Colon (tissue), 2 donors: ENCODE data around the gene DPYSL3.

Experiments used
- FAIRE-seq: peaks from 2 replicates; lab custom pipeline; 2012; peaks lifted over from hg19 to GRCh38; lab: Jason Lieb, UNC
- donor health status: control.
- donor health status: control.

Gene DPYSL3

DNA sequence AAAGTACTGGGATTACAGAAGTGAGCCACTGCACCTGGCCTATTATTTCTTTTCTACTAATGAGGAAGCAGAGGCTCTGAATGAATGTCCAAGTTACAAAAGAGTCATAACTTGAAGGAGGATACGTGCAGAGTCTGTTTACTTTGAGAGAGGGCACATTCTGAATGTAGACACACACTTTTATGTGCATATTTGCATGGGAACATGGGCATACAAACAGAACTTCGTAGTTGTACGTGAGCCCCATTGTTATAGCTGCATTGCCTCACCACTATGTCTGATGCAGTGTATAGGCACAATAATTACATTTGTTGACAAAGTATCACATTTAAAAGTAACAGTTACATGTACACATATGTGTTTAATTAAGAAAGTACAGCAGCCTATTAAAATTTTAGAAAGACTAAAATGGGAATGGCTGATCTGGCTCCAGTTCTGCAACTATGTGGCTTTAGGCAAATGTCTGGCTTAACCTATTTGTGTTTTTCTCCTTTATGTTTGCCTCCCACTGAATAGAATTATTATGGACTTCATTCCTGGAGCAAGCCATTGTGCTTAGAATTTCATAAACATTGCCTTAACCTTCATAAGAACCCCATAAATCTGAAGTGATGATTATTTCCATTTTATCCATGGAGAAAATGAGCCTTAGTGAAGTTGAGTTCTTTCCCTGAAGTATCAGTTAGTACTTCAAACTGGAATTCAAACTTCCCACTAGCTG lies 3.0 kb upstream of the DPYSL3 start:
- no peak for FAIRE-seq

DNA sequence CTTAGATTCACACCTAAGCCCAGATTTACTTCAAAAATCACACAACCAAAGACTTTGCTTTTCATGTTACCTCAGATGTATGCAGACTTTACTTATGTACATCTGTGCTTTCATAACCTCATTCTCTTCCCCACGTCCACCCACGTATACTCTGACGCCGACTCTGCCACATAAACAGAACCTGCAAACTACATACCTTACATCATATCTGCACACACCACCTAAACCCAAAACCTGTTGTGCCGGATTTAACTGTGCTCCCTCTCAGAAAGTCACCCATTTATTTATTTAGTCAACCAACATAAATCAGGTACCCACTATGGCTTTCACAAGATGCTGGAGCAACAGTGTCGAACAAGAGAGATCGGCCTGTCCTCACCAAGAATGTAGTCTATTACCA lies 1.0 kb upstream of the DPYSL3 start:
- no peak for FAIRE-seq

DNA sequence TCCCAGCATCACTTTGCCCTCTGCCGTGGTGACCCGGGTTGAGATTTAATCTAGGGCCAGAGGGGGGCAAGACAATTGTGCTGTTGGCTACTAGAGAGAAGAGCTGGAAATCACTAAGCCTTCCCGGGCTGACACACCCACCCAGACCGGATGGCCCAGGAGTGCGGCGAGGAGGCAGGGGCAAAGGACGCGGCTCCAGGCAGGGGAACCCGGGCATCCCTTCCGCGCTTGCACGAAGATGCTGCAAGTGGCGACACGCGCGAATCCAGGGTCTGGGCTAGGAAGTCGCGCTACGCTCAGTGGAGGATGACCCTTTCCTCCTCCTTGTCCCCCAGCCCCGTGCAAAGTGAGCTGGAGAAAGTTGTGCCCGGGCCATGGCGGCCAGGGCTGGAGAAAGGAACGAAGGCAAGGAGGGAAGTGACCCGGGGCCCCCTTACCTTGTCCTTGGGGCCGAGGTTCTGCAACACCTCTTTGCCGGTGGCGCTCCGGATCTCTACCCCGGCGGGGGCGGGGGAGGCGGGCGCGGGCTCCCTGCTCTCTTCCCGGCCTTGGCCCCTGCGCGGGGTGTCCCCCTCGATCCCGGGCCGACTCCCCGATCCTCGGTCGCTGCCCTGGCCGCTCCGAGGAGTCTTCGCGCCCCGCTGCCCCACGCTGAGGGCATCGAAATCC lies 693 bp downstream of the DPYSL3 start:
- FAIRE-seq = no peak

- FAIRE-seq = no peak
Measured at GRCh38 chr5:147508711-147509040, 1.2 kb downstream of the DPYSL3 start.

- no peak for FAIRE-seq
Measured at GRCh38 chr5:147507480-147508126, 2.3 kb downstream of the DPYSL3 start.

DNA sequence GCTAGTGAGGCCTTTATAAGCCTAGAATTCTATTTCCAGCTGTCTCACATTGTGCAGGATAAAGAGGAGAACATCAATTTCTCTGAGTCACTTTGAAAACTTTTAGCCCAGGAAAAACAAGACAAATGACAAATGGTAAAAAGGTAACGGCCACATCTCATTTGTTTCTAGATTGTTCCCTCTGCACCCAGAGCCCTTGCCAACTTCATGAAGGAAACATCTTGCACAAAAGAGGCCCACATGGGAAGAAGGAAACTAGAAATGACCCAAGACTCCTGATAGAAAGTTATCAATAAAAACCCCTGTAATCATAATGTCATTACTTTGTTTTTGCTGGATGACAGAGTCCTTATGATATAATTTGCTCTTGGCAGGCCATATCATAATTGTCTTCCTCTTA lies 5.3 kb downstream of the DPYSL3 start:
- FAIRE-seq = no peak

DNA sequence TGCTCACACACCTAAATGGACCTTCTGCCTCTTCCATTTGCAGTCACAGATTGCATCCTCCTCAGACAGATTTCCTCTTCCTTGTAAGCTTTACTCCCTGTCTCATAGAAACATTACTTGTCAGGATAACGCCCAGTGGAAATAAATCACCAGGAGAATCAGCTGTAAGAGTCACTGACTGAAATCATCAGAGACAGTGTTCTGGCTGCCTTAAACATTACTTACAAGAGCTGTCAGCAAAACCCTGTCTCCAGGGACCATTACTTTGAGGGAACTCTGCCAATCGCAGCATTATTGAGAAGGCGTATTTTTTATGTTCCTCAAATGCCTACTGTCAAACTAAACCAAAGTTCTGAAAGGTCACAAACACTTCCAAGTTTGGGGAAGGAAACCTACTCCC lies 5.9 kb downstream of the DPYSL3 start:
- no peak for FAIRE-seq

DNA sequence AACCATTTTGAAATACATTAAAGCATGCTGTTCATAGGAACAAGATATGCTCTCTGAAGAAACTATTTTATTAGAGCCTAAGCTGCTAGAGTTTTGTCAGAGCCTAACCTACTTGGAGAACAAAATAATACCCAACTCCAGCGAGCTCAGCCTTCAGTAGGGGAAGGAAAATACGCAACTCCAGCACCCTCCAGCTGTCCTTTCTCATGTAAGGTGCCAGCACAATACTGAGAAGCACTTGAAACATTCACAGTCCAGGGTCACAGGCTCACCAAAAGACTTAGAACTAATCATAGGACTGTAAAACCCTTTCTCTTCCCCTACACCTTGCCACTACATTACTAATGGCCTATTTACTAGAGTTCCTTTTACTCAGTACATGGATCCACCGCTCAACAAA lies 18.9 kb downstream of the DPYSL3 start:
- no peak for FAIRE-seq

DNA sequence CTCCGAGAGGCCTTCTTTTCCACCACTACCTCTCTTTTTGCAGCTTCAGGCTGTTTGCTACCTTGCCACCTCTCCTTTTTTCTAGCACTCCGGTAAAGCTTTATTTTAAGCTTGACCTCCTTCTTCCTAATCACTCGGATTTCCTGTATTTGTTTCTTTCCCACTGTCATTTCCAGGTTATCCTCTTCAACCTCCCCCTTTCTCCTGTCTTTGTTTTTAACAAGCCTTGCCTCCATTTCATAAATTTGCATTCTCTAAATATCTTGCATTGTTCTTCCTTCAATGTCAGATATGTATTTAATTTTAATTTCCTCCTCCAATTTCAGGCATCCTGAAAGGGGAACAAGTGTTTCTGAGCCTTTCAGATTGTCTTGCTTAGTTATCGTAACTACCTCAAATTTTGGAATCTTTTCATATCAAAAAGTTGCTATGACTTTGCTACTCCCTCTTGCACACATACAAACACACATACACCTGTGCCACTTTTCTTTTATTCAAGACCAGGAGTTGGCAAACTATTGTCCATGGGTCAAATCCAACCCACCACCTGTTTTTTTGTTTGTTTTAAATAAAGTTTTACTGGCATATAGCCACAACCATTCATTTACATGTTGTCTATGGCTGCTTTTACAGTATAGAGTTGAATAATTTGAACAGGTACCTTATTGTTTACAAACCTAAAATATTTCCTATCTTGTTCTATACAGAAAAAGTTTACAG lies 22.7 kb downstream of the DPYSL3 start:
- no peak for FAIRE-seq

DNA sequence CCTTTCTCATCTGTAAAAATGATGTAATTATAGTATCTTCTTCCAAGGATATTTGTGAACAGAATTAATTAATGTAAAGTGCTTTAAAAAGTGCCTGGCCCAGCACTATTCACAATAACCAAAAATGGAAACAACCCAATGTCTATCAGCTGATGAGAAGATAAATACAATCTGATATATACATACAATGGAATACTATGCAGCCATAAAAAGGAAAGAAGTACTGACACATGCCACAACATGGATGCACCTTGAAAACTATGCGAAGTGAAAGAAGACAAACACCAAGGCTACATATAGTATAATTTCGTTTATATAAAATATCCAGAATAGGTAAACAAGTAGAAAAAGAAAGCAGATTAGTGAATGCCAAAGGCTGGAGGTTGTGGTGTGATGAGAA lies 24.1 kb downstream of the DPYSL3 start:
- FAIRE-seq = no peak

DNA sequence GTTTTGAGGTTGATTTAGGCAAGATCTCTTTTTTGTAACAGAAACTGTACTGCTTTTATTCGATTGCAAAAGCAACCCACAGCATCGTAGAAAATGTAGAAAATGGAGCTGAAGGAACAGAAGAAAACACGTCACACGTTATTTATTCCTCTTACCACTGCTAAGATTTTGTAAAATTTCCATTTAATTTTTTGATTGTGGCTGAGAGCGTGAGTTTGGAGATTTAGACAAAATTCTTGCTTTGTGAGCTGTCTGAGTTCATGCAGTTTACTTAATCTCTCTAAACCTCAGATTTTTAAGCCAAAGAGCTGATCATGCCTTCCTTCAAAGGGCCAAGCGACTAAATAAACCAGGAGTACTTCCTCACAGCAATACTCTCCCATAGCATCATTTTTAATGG lies 24.8 kb downstream of the DPYSL3 start:
- FAIRE-seq = no peak

DNA sequence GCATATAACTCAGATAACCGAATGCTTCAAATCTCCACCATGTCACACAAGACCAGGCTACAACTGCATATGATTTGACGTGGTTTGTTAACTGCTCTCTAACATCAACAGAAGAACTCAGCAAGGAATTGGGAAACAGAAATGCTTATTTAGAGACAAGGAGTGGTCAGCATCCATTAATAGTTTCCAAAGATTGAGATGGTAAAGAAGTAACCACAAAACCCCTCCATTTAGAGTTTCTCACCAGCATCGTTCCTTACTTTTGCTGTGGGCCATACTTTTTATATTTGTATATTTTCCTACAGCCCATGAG lies 25.2 kb downstream of the DPYSL3 start:
- FAIRE-seq = no peak

GRCh38 chr5:147483961-147484707 lies 25.7 kb downstream of the DPYSL3 start:
- FAIRE-seq = no peak

- FAIRE-seq = no peak
Measured at GRCh38 chr5:147483188-147483790, 26.6 kb downstream of the DPYSL3 start.

GRCh38 chr5:147482706-147483180 lies 27.1 kb downstream of the DPYSL3 start:
- no peak for FAIRE-seq

GRCh38 chr5:147481874-147482705 lies 27.8 kb downstream of the DPYSL3 start:
- FAIRE-seq = no peak

- FAIRE-seq = no peak
Measured at GRCh38 chr5:147481376-147481775, 28.5 kb downstream of the DPYSL3 start.

- FAIRE-seq = no peak
Measured at GRCh38 chr5:147479949-147480348, 29.9 kb downstream of the DPYSL3 start.

GRCh38 chr5:147479444-147479843 lies 30.4 kb downstream of the DPYSL3 start:
- FAIRE-seq = no peak

GRCh38 chr5:147474140-147474539 lies 35.7 kb downstream of the DPYSL3 start:
- FAIRE-seq = no peak
